HG03432 (cell line): Measurements from ENCODE around the gene PPIF.

Experiments
- ATAC-seq: cut with Tn5 transposase; IDR thresholded peaks from one replicate; pipeline ENCODE4 v1.9.1; 2021; ENCODE audit warnings: mild to moderate bottlenecking, moderate library complexity; ENCODE audit not compliant: unreplicated experiment

The PPIF gene

GRCh38 chr10:79347894-79348639, 798 bp downstream of the PPIF start:
- ATAC-seq: peak; percentile 78

GRCh38 chr10:79348640-79348988, 1.3 kb downstream of the PPIF start:
- no peak for ATAC-seq

GRCh38 chr10:79349072-79349491, 1.8 kb downstream of the PPIF start:
- no peak for ATAC-seq

- ATAC-seq: no peak
Measured at GRCh38 chr10:79349766-79350406, 2.6 kb downstream of the PPIF start.

- no peak for ATAC-seq
Measured at GRCh38 chr10:79350407-79351154, 3.3 kb downstream of the PPIF start.

GRCh38 chr10:79351332-79351731, 4.1 kb downstream of the PPIF start:
- ATAC-seq: no peak

- no peak for ATAC-seq
Measured at GRCh38 chr10:79352035-79352877, 5.0 kb downstream of the PPIF start.

- no peak for ATAC-seq
Measured at GRCh38 chr10:79353000-79353406, 5.7 kb downstream of the PPIF start.

GRCh38 chr10:79353726-79354125, 6.5 kb downstream of the PPIF start:
- ATAC-seq: no peak

- no peak for ATAC-seq
Measured at GRCh38 chr10:79354141-79354540, 6.9 kb downstream of the PPIF start.

- no peak for ATAC-seq
Measured at GRCh38 chr10:79354615-79355014, 7.3 kb downstream of the PPIF start.

- ATAC-seq: no peak
Measured at GRCh38 chr10:79355420-79356017, 8.2 kb downstream of the PPIF start.

GRCh38 chr10:79356104-79356503, 8.8 kb downstream of the PPIF start:
- ATAC-seq: no peak

- ATAC-seq: no peak
Measured at GRCh38 chr10:79357180-79357579, 9.9 kb downstream of the PPIF start.

- no peak for ATAC-seq
Measured at GRCh38 chr10:79358811-79359210, 11.5 kb downstream of the PPIF start.

GRCh38 chr10:79359816-79360498, 12.7 kb downstream of the PPIF start:
- no peak for ATAC-seq

- no peak for ATAC-seq
Measured at GRCh38 chr10:79360499-79361342, 13.5 kb downstream of the PPIF start.

GRCh38 chr10:79361726-79362397, 14.6 kb downstream of the PPIF start:
- ATAC-seq: no peak
